Bronchus fibroblast of lung (primary cell): ENCODE measurements around the gene CMAS. TPM values are rescaled to one million over a fixed set of nuclear protein-coding genes. Genes with fewer than 3 reads are reported as not detected.

ENCODE experiments used
- total RNA-seq: library from RNA; depleted of rRNA; stranded (reverse); fragments of >200 nt; gene quantifications from 2 replicates; pipeline ENCODE4 v1.2.3, GENCODE V29; 2015

CMAS gene
- 18.6 and 22.9 TPM in 2 replicates for total RNA-seq

GRCh38 chr12:22046090-22046967, at the start of gene CMAS:
Gene CMAS (plus strand): TSS chr12:22046218. CDS start chr12:22046304, 86 bp downstream.

Other genes with a start within 250 kb of the CMAS start
- 0.34 and 0.45 TPM in 2 replicates for gene ABCC9, start 104.8 kb upstream of the CMAS start, total RNA-seq